Cardiac septum (tissue), 1 donor: Measurements from ENCODE around the gene BPIFB2. TPM values are rescaled to one million over a fixed set of nuclear protein-coding genes. Genes with fewer than 3 reads are reported as not detected.

Source experiments
- total RNA-seq: library from RNA; stranded (reverse); fragmentation: NEBNext Ultra II Directional; extraction: Animal tissue kit (Norgen Biotek cat#: 25700); gene quantifications from one replicate; pipeline ENCODE4 v1.2.1, GENCODE V29; 2021
- donor health status: DM: no; HTN: no; CAD: no.

Gene BPIFB2
- total RNA-seq, 1 donor from 2014 or later, result not detected

Other genes with a start within 250 kb of the BPIFB2 start
- gene DNMT3B, start 245.3 kb upstream of the BPIFB2 start, total RNA-seq, result 0.62 TPM
- gene MAPRE1, start 187.8 kb upstream of the BPIFB2 start, total RNA-seq, result 71.7 TPM
- not detected for gene EFCAB8, start 148.8 kb upstream of the BPIFB2 start, total RNA-seq
- gene SUN5, start 3.3 kb upstream of the BPIFB2 start, total RNA-seq, result not detected
- not detected for gene BPIFB6, start 23.9 kb downstream of the BPIFB2 start, total RNA-seq
- gene BPIFB3, start 46.2 kb downstream of the BPIFB2 start, total RNA-seq, result not detected
- not detected for gene BPIFB4, start 71.9 kb downstream of the BPIFB2 start, total RNA-seq
- gene BPIFA2, start 160.5 kb downstream of the BPIFB2 start, total RNA-seq, result not detected
- not detected for gene BPIFA3, start 209.6 kb downstream of the BPIFB2 start, total RNA-seq
- not detected for gene BPIFA1, start 228.3 kb downstream of the BPIFB2 start, total RNA-seq